Measurements from ENCODE around the gene C15orf39. TPM values are rescaled to one million over a fixed set of nuclear protein-coding genes. Genes with fewer than 3 reads are reported as not detected.

C15orf39 gene
- total and polyA plus RNA-seq, 9 of the 15 experiments (the other 6 are each of a cell fraction or from before 2014, with no cell fraction given), result 0.31 to 29.8 (median 4.4) TPM

DNA sequence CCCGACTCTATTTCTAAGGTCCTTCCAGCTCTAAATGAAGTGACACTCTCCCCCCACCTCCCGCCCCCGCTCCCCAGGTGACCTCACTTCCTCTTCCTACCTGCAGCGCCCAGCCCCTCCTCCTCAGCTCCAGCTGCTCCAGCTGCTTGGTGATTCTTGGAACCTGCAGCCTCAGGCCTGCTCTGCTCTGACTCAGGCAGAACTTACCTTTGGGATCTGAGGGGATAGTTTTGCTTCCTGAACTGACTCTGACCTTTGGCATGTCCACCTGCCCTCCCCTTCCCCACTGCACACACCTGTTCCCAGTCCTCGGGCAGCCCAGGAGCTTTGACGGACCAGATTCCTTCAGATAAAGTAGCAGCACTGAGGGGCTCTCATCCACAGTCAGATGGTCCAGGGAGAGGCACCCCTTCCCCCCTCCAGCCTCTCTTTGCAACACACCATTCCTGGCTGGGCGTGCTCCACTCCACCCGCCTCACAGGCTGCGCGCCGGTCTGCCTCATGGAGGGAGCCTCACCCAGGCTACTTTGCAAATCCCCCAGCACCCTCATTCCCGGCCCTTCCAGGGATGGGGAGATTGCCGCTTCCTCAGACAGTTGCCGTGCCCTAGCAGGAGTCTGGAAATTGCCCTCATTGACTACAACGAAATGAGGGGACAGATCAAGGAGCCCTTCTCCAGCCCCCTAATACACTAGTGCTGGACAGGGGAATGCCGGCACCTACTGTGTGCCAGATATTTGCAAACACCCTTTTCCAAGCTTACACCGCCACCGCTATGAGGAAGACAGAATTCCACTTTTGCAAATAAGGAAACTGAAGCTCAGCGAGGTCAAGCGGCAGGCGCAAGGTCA is 692 bp upstream of the C15orf39 start (continued):
- TF ChIP-seq MCM2 (IDR thresholded peaks at IDR 0.05; ENCODE audit: low read depth), result no peak
- peak; percentile 13; the same call in 1 of the 2 replicates for TF ChIP-seq TCF3 (CRISPR knock-in tag; IDR thresholded peaks at IDR 0.05)
- no peak for TF ChIP-seq ELF1 (tag; IDR thresholded peaks at IDR 0.05)
- TF ChIP-seq, protein P1, sequence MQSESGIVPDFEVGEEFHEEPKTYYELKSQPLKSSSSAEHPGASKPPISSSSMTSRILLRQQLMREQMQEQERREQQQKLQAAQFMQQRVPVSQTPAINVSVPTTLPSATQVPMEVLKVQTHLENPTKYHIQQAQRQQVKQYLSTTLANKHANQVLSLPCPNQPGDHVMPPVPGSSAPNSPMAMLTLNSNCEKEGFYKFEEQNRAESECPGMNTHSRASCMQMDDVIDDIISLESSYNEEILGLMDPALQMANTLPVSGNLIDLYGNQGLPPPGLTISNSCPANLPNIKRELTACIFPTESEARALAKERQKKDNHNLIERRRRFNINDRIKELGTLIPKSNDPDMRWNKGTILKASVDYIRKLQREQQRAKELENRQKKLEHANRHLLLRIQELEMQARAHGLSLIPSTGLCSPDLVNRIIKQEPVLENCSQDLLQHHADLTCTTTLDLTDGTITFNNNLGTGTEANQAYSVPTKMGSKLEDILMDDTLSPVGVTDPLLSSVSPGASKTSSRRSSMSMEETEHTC (IDR thresholded peaks at IDR 0.05), result 0 out of 2 replicates have a peak, but pooled peaks have one; percentile 4
- no peak for TF ChIP-seq ZNF584 (CRISPR knock-in tag; IDR thresholded peaks at IDR 0.05; ENCODE audit: low read depth)
- peak; percentile 72 for TF ChIP-seq CREM (IDR thresholded peaks at IDR 0.05; ENCODE audit: low read depth)
- TF ChIP-seq RBM39 (optimal IDR thresholded peaks at IDR 0.05; ENCODE audit: low read depth, low read length), result no peak
- TF ChIP-seq STAT5B (CRISPR knock-in tag; IDR thresholded peaks at IDR 0.05), result no peak
- TF ChIP-seq CBX5 (IDR thresholded peaks at IDR 0.05; ENCODE audit: borderline replicate concordance, low read depth), result no peak
- TF ChIP-seq RAD21 (CRISPR knock-in tag; conservative IDR thresholded peaks at IDR 0.05 in 1 of 2, IDR thresholded peaks at IDR 0.05 in 1 of 2), result peak in 1 of 2 experiments; percentile 52; a peak in 2 of 4 replicates
- no peak for TF ChIP-seq ATF1 (CRISPR knock-in tag; IDR thresholded peaks at IDR 0.05)
- no peak for TF ChIP-seq ATF1 (tag; IDR thresholded peaks at IDR 0.05)
- no peak for TF ChIP-seq POU5F1 (IDR thresholded peaks at IDR 0.05; ENCODE audit: borderline replicate concordance, low read depth, low read length, partially characterized antibody)
- no peak for TF ChIP-seq ZNF57 (CRISPR knock-in tag; IDR thresholded peaks at IDR 0.05)
- peak; percentile 33; the same call in 1 of the 2 replicates for TF ChIP-seq FOXP1 (CRISPR knock-in tag; IDR thresholded peaks at IDR 0.05)
- no peak for TF ChIP-seq MXI1 (IDR thresholded peaks at IDR 0.05; ENCODE audit: low read depth, low read length)
- TF ChIP-seq, protein P2, sequence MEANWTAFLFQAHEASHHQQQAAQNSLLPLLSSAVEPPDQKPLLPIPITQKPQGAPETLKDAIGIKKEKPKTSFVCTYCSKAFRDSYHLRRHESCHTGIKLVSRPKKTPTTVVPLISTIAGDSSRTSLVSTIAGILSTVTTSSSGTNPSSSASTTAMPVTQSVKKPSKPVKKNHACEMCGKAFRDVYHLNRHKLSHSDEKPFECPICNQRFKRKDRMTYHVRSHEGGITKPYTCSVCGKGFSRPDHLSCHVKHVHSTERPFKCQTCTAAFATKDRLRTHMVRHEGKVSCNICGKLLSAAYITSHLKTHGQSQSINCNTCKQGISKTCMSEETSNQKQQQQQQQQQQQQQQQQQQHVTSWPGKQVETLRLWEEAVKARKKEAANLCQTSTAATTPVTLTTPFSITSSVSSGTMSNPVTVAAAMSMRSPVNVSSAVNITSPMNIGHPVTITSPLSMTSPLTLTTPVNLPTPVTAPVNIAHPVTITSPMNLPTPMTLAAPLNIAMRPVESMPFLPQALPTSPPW (CRISPR knock-in tag; IDR thresholded peaks at IDR 0.05), result peak; percentile 70
- TF ChIP-seq, protein P3, sequence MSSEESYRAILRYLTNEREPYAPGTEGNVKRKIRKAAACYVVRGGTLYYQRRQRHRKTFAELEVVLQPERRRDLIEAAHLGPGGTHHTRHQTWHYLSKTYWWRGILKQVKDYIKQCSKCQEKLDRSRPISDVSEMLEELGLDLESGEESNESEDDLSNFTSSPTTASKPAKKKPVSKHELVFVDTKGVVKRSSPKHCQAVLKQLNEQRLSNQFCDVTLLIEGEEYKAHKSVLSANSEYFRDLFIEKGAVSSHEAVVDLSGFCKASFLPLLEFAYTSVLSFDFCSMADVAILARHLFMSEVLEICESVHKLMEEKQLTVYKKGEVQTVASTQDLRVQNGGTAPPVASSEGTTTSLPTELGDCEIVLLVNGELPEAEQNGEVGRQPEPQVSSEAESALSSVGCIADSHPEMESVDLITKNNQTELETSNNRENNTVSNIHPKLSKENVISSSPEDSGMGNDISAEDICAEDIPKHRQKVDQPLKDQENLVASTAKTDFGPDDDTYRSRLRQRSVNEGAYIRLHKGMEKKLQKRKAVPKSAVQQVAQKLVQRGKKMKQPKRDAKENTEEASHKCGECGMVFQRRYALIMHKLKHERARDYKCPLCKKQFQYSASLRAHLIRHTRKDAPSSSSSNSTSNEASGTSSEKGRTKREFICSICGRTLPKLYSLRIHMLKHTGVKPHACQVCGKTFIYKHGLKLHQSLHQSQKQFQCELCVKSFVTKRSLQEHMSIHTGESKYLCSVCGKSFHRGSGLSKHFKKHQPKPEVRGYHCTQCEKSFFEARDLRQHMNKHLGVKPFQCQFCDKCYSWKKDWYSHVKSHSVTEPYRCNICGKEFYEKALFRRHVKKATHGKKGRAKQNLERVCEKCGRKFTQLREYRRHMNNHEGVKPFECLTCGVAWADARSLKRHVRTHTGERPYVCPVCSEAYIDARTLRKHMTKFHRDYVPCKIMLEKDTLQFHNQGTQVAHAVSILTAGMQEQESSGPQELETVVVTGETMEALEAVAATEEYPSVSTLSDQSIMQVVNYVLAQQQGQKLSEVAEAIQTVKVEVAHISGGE (CRISPR knock-in tag; IDR thresholded peaks at IDR 0.05), result no peak; a peak in 1 of 6 replicates
- no peak for TF ChIP-seq KAT7 (CRISPR knock-in tag; IDR thresholded peaks at IDR 0.05; ENCODE audit: borderline replicate concordance)
- TF ChIP-seq HDAC2 (IDR thresholded peaks at IDR 0.05), result no peak
- no peak for TF ChIP-seq HEY1 (CRISPR knock-in tag; IDR thresholded peaks at IDR 0.05; ENCODE audit: borderline replicate concordance)
- TF ChIP-seq SIN3B (IDR thresholded peaks at IDR 0.05; ENCODE audit: low read depth), result no peak
